Erythroblast (primary cell): ENCODE measurements around the gene ANKRD39.

Source experiments
- GATA1 ChIP-seq: IDR thresholded peaks from 2 replicates; pipeline ENCODE4 v1.6.1; 2011; ENCODE audit warnings: low read depth, mild to moderate bottlenecking, control low read depth, low read length, moderate library complexity
- POLR2A ChIP-seq: IDR thresholded peaks from 2 replicates; pipeline ENCODE4 v1.6.1; 2011; ENCODE audit warnings: mild to moderate bottlenecking, low read length

DNA sequence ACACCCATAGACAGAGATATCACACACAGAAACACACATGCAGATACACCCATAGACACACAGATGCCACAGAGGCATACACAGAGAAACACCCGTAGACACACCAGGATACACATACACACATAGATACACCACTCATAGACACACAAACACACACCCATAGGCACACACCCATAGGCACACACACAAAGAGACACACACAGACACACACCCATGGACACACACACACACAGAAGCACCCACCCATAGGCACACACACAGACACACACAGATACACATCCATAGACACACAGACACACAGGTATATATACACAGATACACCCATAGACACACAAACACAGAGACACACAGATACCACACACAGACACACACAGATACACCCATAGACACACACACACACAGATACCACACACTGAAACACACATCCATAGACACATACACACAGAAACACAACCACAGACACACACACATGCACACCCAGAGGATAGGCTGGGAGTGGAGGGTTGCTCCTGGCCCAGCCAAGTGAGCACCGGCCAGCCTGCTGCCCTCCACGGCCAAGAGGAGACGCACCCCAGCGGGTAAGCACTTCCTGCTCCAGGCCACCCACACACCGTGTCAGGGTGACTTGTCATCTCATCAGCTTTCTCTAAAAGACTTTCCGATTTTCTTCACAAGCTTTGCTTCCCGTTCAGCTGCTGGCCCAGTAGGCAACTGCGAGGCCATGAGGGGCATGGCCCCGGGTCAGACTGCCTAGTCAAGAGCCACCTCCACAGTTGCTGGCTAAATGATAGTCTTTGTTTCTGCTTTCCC, 55.8 kb downstream of the ANKRD39 start:
- TF ChIP-seq POLR2A (no peak), GATA1 (no peak)
